Large intestine (tissue), 3 donors: ENCODE data around the gene TAGLN2. TPM values are rescaled to one million over a fixed set of nuclear protein-coding genes. Genes with fewer than 3 reads are reported as not detected.
"Not testable (repeated sequence)": the region's sequence is repeated elsewhere in the genome, so short reads cannot be mapped to it uniquely, and the experiment has no call there.

Experiments
- DNase-seq, 2 donors: peaks; one replicate each; pipeline versions ENCODE4 v3.0.0 to v3.0.0-alpha.2; 2013
- H3K27ac ChIP-seq: one replicate; pipeline ENCODE4 v1.5.1; 2013; ENCODE audit warnings: low read length
- H3K27me3 ChIP-seq: 2 replicates; pipeline ENCODE4 v1.6.1; 2013; ENCODE audit warnings: low read length; ENCODE audit not compliant: control insufficient read depth, insufficient read depth
- H3K36me3 ChIP-seq: 2 replicates; pipeline ENCODE4 v1.6.1; 2013; ENCODE audit warnings: low read length; ENCODE audit not compliant: control insufficient read depth, insufficient read depth
- H3K4me1 ChIP-seq: one replicate; pipeline ENCODE4 v1.6.1; 2013; ENCODE audit warnings: low read length; ENCODE audit not compliant: control insufficient read depth, insufficient read depth
- H3K4me3 ChIP-seq: one replicate; pipeline ENCODE4 v1.5.1; 2013; ENCODE audit warnings: low read length
- H3K9me3 ChIP-seq: one replicate; pipeline ENCODE4 v1.6.1; 2013; ENCODE audit warnings: mild to moderate bottlenecking, low read depth, low read length, moderate library complexity; ENCODE audit not compliant: control insufficient read depth
- WGBS: methylation state at CpG from one replicate; pipeline ENCODE4 v1.1.5; 2013; ENCODE audit warnings: low lambda C conversion rate; ENCODE audit not compliant: insufficient coverage; 5-methylcytosine and 5-hydroxymethylcytosine counted together
- polyA plus RNA-seq: library from polyadenylated mRNA; unstranded; fragments of 120-200 nt; gene quantifications from one replicate; pipeline ENCODE4 v1.2.1, GENCODE V29; 2013

Gene TAGLN2
- polyA plus RNA-seq, 1 donor = 271 TPM

DNA sequence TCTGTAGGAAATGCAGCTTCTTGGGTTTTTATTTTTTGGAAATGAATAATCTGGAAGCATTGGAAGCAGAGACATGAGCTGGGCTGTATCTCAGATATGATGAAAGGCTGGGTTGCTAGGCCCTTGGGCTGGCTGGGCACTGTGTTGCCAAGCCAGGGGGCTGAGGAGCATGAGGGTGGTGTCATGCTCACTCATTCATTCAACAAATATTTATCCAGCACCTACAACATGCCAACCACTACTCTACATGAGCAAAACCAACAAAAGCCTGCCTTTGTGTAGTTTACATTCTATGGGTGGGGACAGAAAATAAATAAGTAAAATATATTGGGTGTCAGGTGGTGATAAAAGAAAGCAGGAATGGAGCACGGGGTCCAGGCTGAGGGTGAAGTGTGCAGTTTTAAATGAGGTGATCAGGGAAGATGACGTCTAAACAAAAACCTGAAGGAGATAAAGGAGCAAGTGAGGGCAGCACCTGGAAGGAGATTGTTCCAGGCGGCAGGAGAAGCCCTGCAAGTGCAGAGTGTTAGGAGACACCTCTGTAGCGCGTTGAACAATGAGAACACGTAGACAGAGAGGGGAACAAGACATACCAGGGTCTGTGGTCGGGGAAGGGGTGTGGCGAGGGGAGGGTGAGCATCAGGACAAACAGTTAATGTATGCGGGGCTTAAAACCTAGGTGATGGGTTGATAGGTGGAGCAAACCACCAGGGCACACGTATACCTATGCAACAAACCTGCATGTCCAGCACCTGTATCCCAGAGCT lies 10.9 kb downstream of the TAGLN2 start:
- Histone ChIP-seq H3K4me3 (no peak overlapping the region), H3K36me3 (peaks cover 23% of the 10 kb centered on the region), H3K27ac (no peak overlapping the region), H3K4me1 (peaks cover 55% of the 10 kb centered on the region), H3K9me3 (no peaks in the 10 kb centered on the region), H3K27me3 (no peaks in the 10 kb centered on the region)
- 65% methylated on average over 3 of the region's 10 CpGs for WGBS
- DNase-seq = no peak

DNA sequence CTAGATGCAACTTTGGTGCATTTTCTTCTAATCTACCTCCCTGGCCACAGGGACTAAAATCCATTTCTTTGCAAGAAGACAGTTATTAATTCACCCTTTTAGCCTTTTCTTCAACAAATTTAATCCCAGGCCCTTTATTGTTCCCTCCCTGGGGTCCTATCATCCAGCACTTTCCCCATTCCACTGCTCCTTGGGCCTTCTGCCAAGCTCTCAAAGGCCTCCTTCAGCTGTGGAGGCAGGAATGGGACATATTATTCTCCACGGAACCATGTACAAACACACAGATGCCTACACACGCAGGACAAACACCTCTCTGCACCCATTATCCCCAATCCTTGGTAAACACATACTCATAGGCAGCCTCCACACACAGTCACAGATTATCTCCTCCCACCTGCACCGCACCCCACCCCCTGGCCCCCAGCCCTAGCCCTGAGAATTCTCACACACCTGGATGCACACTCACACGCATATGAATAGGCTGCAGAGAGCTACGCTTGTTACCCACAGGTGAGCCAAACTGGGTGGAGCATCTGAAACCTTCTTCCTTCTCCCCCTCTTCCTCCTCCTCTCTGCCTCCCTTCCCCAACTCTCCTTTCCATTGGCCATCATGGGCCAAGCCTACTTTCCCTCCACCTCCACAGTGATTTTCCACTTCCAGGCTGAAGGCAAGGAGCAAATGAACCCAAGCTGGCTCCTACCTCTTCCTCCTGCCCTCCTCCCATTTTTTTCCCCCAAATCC lies 11.7 kb downstream of the TAGLN2 start:
- Histone ChIP-seq H3K4me3 (no peak overlapping the region), H3K27me3 (no peaks in the 10 kb centered on the region), H3K4me1 (peaks cover 61% of the 10 kb centered on the region), H3K27ac (no peak overlapping the region), H3K36me3 (peaks cover 15% of the 10 kb centered on the region), H3K9me3 (no peaks in the 10 kb centered on the region)
- no CpG with 5 or more reads among the region's 5 CpGs for WGBS
- DNase-seq = no peak

DNA sequence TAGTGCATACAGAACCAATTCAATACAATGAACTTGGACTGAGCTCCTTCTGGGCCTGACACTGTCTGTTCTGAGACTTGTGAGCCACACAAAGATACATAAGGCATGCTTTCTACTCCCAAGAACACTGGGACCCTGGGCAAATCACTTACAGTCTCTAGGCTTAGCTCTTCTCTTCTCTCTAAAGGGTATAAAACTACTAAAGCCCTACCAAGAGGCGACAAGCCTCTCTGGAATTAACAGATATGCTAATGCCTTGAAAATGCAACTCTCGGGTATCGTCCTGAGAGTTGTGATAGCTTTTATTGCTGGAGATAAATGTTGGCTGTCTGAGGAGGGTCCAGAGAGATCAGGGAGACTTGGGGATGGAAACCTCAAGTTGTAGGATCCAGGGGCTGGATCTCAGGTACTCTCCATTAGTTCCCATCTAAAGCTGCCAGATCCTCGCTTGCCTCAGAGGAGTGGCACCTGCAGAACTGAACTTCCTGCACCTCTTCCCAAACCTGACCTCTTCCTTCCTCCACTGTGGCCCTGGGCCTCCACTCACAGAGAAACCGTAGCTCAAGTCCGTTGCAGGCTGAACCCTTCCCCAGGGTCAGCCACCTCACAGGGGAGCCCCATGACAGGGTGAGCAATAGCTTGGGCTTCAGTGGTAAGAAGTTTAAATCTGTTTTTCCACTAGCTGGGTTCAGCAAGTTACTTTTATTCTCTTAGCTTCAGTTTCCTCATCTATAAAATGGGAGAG lies 13.8 kb downstream of the TAGLN2 start:
- peak in 1 of 2 donors; percentile 47 for DNase-seq
- no peak overlapping the region for H3K4me3 ChIP-seq
- H3K9me3 ChIP-seq = no peaks in the 10 kb centered on the region
- no peak overlapping the region for H3K27ac ChIP-seq
- no peaks in the 10 kb centered on the region for H3K36me3 ChIP-seq
- H3K27me3 ChIP-seq = no peaks in the 10 kb centered on the region
- no CpG with 5 or more reads among the region's 6 CpGs for WGBS
- peaks cover 59% of the 10 kb centered on the region for H3K4me1 ChIP-seq

DNA sequence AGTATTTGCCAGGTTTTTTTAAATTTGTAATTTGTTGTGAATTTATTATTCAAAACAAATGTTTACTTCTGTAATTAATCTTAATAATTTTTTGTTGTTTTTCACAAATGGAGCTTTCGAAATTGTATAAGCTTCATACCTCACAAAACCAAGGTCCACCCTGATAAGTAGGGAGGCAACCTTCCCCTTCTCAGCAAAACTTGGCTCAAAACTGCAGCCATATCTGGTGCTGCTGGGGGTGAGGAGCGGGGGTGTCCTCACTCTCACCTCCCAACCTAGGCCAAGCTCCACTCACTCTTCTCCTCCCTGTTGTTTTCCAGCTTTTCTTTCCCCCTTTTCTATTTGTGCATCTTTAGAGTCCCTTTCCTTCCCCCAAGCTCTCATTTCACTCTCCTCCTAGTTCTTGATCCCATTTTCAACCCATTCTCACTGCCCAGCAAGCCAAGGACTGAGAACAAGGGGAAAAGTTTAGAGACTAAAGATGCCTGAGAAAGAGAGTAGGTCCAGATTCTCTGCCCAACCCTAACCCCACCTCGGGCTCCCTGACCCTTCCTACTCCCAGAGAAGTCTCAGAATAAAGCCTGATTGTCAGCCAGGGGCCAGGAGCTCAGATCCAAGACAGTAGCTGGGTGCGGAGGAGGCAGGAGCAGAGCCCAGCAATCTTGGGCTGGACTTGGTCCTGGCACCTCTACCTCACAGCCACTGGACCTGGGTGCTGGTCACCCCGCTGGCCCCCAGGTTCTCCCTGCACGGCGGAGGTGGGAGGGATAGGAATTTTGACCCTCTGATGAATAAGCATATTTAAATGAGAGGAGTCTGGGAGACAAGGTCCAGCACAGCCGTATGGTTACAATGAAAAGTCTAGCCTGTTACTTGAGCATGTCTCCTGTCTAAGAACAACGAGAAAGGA lies 17.0 kb downstream of the TAGLN2 start:
- no peaks in the 10 kb centered on the region for H3K9me3 ChIP-seq
- WGBS = 33% methylated on average over 1 of the region's 9 CpGs
- no peak overlapping the region for H3K4me3 ChIP-seq
- DNase-seq = peak in 1 of 2 donors; percentile 68
- H3K36me3 ChIP-seq = no peaks in the 10 kb centered on the region
- peaks cover 46% of the 10 kb centered on the region for H3K4me1 ChIP-seq
- peak overlapping the region; percentile 24 for H3K27ac ChIP-seq
- H3K27me3 ChIP-seq = no peaks in the 10 kb centered on the region

DNA sequence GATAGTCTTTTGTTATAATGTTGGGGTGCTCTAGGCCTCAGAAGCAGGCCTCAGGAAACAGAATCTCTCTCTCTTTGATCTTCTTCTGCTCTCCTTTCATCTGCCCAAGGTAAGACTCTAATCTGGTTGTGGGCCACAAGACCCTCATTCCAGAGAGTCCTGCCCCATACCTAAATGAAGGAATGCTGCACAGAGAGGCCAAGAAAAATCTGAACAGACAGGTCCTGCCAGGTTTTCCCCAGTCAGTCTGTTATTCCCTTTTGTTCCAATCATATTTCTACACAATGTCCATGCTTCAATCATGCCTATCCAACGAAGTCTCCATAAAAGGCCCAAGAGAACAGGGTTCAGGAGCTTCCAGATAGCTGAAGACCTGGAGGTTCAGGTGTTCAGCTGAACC lies 18.3 kb downstream of the TAGLN2 start:
- Histone ChIP-seq H3K4me1 (peaks cover 46% of the 10 kb centered on the region), H3K4me3 (no peak overlapping the region), H3K9me3 (no peaks in the 10 kb centered on the region), H3K27ac (no peak overlapping the region), H3K36me3 (no peaks in the 10 kb centered on the region), H3K27me3 (no peaks in the 10 kb centered on the region)
- no CpG with 5 or more reads among the region's 1 CpG for WGBS
- no peak for DNase-seq

DNA sequence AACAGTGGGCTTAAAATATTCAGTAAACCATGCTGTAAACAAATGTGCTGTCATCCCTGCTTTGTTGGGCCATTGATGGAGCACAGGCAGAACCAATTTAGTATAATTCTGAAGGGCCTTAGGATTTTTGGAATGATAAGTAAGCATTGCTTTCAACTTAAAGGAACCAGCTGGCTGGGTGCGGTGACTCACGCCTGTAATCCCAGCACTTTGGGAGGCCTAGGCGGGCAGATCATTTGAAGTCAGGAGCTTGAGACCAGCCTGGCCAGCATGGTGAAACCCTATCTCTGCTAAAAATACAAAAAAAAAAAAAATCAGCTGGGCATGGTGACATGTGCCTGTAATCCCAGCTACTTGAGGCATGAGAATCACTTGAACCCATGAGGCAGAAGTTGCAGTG lies 21.3 kb downstream of the TAGLN2 start:
- H3K4me1 ChIP-seq = peaks cover 35% of the 10 kb centered on the region
- DNase-seq, H3K27me3 ChIP-seq: not testable (repeated sequence)

DNA sequence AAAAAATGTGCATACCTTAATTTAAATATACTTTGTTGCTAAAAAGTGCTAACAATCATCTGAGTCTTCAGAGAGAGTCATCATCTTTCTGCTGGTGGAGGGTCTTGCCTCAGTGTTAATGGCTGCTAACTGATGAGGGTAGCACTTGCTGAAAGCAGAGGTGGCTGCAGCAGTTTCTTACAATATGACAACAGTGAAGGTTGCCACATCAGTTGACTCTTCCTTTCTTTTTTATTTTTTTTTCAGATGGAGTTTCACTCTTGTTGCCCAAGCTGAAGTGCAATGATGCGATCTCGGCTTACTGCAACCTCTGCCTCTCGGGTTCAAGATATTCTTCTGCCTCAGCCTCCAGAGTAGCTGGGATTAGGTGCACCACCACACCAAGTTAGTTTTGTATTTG lies 22.8 kb downstream of the TAGLN2 start:
- Histone ChIP-seq H3K9me3 (no peaks in the 10 kb centered on the region), H3K36me3 (no peaks in the 10 kb centered on the region), H3K27ac (no peak overlapping the region), H3K27me3 (no peaks in the 10 kb centered on the region), H3K4me1 (peaks cover 31% of the 10 kb centered on the region), H3K4me3 (no peak overlapping the region)
- WGBS = 88% methylated on average over 2 of the region's 3 CpGs
- DNase-seq = no peak

More for the DNA sequence above, 21.3 kb downstream of the TAGLN2 start:
- not testable (repeated sequence) for H3K36me3 ChIP-seq, H3K9me3 ChIP-seq, H3K4me3 ChIP-seq, H3K27ac ChIP-seq
- no CpG with 5 or more reads among the region's 3 CpGs for WGBS

DNA sequence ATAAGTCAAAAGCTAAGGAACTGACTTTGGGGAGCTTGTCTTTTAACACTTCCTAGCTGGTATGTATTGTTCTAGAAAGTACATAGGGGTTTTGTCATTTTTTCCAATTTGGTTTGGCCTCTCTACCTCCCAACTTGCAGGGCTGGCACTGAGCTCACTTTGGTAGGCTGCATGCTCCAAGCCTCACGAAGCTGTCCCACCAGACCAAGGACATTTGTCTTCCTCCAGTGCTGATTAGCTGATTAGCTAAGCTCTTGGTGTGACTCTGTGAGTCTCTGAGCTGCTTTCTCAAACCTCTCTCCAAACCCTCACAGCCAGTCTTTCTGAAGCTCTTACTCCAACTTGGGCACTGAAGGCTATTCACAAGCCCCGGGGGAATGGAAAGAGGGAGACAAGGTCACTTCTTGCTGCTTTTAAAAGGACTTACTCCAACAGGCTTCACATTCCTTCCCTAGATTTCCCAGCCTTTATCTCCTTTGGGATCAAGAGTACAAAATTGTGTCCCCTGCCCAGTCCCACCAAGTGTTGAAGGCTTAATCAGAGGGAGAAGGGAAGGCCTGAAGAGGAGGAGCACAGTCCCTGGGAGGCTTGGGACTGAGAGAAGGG lies 24.4 kb downstream of the TAGLN2 start:
- Histone ChIP-seq H3K9me3 (no peaks in the 10 kb centered on the region), H3K4me1 (peaks cover 24% of the 10 kb centered on the region), H3K4me3 (no peak overlapping the region), H3K27ac (no peak overlapping the region), H3K27me3 (no peaks in the 10 kb centered on the region), H3K36me3 (no peaks in the 10 kb centered on the region)
- no peak for DNase-seq
- 40% methylated on average over 1 of the region's 2 CpGs for WGBS

DNA sequence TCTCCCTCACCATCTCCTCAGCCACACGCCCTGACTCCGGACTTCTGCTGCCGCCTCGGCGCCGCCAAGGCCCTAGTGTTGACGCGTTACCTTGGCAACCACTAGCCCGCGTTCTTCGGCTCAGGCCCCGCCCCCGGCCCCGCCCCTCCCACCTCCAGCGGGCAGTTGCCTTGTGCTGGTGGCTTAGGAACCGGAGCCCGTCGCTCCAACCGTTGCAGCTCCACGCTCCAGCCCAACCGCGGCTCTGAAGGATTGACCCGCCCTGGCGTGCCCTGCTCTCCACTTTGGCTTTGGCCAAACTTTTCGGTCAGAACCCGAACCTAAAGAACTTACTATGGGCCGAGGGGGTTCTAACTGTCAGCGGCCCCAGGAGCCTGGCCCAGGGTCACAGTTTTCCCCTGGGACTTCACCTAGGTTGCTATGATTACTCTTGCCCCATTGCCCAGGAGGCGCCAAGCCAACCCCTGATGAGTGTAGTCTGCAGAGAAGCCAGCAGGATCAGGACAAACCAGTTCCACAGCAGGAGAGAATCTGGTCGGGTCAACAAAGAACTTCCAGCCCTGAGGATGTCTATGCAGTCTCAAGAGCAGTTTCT lies 25.1 kb downstream of the TAGLN2 start, which contains the start of gene CFAP45:
Gene CFAP45, minus strand, starts transcription at position 80 of the 595 bp plus-strand sequence. Its CDS starts 67 bp downstream, at position 13.
- H3K27me3 ChIP-seq = no peaks in the 10 kb centered on the region
- peaks cover 24% of the 10 kb centered on the region for H3K4me1 ChIP-seq
- H3K36me3 ChIP-seq = no peaks in the 10 kb centered on the region
- H3K27ac ChIP-seq = peak within 1 kb of the TSS; percentile 14
- peak; percentile 86 to 91 for DNase-seq
- no CpG with 5 or more reads among the region's 30 CpGs for WGBS
- no peaks in the 10 kb centered on the region for H3K9me3 ChIP-seq
- no peak within 1 kb of the TSS for H3K4me3 ChIP-seq
